T-helper 2 cell treated with Interferon-gamma antibody and Interleukin-4, amounts not matched to agents 100 ng/mL and 5 ng/mL, for 36 hours (primary cell): ENCODE measurements around the gene PCNX3. TPM values are rescaled to one million over a fixed set of nuclear protein-coding genes. Genes with fewer than 3 reads are reported as not detected.
"Not testable (repeated sequence)": the region's sequence is repeated elsewhere in the genome, so short reads cannot be mapped to it uniquely, and the experiment has no call there.

ENCODE experiments used
- intact Hi-C: fragments of 100-400 bp; cut with micrococcal nuclease; formaldehyde crosslinking; loops from one replicate; pipeline ENCODE4 v1.15.1; 2023
- total RNA-seq: library from RNA; stranded (reverse); gene quantifications from 2 replicates; pipeline ENCODE4 v1.2.3, GENCODE V29; 2022

Gene PCNX3
- total RNA-seq, 1 donor from 2014 or later, result 54.8 TPM

GRCh38 chr11:65680192-65680743 lies 64.7 kb downstream of the PCNX3 start:
- intact Hi-C loops, result no loop called here

- intact Hi-C loops, result not testable (repeated sequence)
Measured at GRCh38 chr11:65683480-65683879, 67.9 kb downstream of the PCNX3 start.

- intact Hi-C loops, result no loop called here
Measured at GRCh38 chr11:65685981-65686380, 70.4 kb downstream of the PCNX3 start.

Other genes starting within 250 kb of the PCNX3 start
- 25.6 and 26.3 TPM in 2 replicates for gene SLC25A45, start 233.1 kb upstream of the PCNX3 start, total RNA-seq
- gene FRMD8, start 229.1 kb upstream of the PCNX3 start, total RNA-seq, result 51.7 and 54.1 TPM in 2 replicates
- gene NEAT1, start 193.0 kb upstream of the PCNX3 start, total RNA-seq, result 730 and 731 TPM in 2 replicates
- 6,337 and 6,385 TPM in 2 replicates for gene MALAT1, start 116.7 kb upstream of the PCNX3 start, total RNA-seq
- gene SCYL1, start 90.7 kb upstream of the PCNX3 start, total RNA-seq, result 63.6 and 64.6 TPM in 2 replicates
- gene LTBP3, start 57.4 kb upstream of the PCNX3 start, total RNA-seq, result 62.9 and 67.3 TPM in 2 replicates
- gene ZNRD2, start 45.3 kb upstream of the PCNX3 start, total RNA-seq, result 37.0 and 38.3 TPM in 2 replicates
- gene FAM89B, start 43.2 kb upstream of the PCNX3 start, total RNA-seq, result 27.2 and 31.6 TPM in 2 replicates
- gene EHBP1L1, start 39.7 kb upstream of the PCNX3 start, total RNA-seq, result 81.6 and 84.3 TPM in 2 replicates
- 1.2 and 1.7 TPM in 2 replicates for gene KCNK7, start 20.0 kb upstream of the PCNX3 start, total RNA-seq
- gene MAP3K11, start 1.6 kb upstream of the PCNX3 start, total RNA-seq, result 70.4 and 71.4 TPM in 2 replicates
- gene SIPA1, start 22.3 kb downstream of the PCNX3 start, total RNA-seq, result 142 and 153 TPM in 2 replicates
- gene RELA, start 47.1 kb downstream of the PCNX3 start, total RNA-seq, result 85.3 and 86.1 TPM in 2 replicates
- gene KAT5, start 96.5 kb downstream of the PCNX3 start, total RNA-seq, result 67.3 and 72.0 TPM in 2 replicates
- gene RNASEH2C, start 105.0 kb downstream of the PCNX3 start, total RNA-seq, result 97.0 and 105 TPM in 2 replicates
- 20.1 and 21.2 TPM in 2 replicates for gene AP5B1, start 165.2 kb downstream of the PCNX3 start, total RNA-seq
- gene OVOL1, start 171.3 kb downstream of the PCNX3 start, total RNA-seq, result 0.09 TPM in 1 of 2 replicates, not detected in the other
- gene SNX32, start 218.2 kb downstream of the PCNX3 start, total RNA-seq, result 1.0 and 1.6 TPM in 2 replicates
- gene CFL1, start 242.4 kb downstream of the PCNX3 start, total RNA-seq, result 1,805 and 1,835 TPM in 2 replicates
- 94.0 and 101 TPM in 2 replicates for gene MUS81, start 244.7 kb downstream of the PCNX3 start, total RNA-seq